ENCODE measurements around the gene TBCB. TPM values are rescaled to one million over a fixed set of nuclear protein-coding genes. Genes with fewer than 3 reads are reported as not detected.

Gene TBCB
- total RNA-seq, 2 donors from 2014 or later: 119 to 212 TPM

DNA sequence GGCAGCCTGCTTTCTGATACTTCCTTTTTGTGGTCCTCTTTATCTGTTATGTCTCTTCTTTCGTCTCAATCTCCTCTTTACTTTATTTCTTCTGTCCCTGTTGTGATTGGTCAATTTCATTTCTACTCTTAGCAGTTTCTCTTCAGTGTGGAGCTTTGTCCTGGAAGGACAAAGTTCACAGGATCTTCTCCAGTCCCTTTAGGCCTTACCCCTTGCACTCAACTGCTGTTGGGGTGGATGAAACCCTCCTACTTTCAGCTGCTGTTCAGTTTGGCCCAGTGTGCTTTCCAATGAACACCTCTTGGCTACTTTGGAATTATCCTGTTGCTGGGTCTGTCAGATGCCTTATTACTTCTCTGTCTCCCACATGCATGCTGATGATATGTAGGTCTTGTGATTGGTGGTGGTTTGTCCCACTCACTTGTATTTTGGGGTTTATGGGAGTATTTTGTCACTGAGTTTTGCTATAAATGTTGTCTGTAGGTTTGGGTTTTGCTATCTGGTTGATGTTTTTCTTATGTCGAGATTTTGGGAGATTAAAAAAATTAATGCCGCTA, 35.8 kb upstream of the TBCB start:
- no peaks in the 10 kb centered on the region for H3K4me1 ChIP-seq (replicated peaks)
- 98% methylated on average over 3 of the region's 3 CpGs for WGBS
- no peaks in the 10 kb centered on the region for H3K36me3 ChIP-seq

GRCh38 chr19:36081385-36081784, 33.9 kb upstream of the TBCB start:
- TF ChIP-seq, protein P1, sequence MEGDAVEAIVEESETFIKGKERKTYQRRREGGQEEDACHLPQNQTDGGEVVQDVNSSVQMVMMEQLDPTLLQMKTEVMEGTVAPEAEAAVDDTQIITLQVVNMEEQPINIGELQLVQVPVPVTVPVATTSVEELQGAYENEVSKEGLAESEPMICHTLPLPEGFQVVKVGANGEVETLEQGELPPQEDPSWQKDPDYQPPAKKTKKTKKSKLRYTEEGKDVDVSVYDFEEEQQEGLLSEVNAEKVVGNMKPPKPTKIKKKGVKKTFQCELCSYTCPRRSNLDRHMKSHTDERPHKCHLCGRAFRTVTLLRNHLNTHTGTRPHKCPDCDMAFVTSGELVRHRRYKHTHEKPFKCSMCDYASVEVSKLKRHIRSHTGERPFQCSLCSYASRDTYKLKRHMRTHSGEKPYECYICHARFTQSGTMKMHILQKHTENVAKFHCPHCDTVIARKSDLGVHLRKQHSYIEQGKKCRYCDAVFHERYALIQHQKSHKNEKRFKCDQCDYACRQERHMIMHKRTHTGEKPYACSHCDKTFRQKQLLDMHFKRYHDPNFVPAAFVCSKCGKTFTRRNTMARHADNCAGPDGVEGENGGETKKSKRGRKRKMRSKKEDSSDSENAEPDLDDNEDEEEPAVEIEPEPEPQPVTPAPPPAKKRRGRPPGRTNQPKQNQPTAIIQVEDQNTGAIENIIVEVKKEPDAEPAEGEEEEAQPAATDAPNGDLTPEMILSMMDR (IDR thresholded peaks at IDR 0.05): no peak
- TF ChIP-seq POLR2A (IDR thresholded peaks at IDR 0.05) (no peak), POLR2AphosphoS5 (IDR thresholded peaks at IDR 0.05) (no peak)
- intact Hi-C loops (cut with DNase I): no loop called here
- no peak overlapping the region for H3K27ac ChIP-seq
- H3K27me3 ChIP-seq (replicated peaks; ENCODE audit: insufficient read depth): no peaks in the 10 kb centered on the region
- H3K36me3 ChIP-seq: no peaks in the 10 kb centered on the region
- no peaks in the 10 kb centered on the region for H3K9me3 ChIP-seq
- H3K4me1 ChIP-seq (replicated peaks): no peaks in the 10 kb centered on the region
- H3K4me3 ChIP-seq: no peak overlapping the region
- no peak for DNase-seq (ENCODE audit: low spot score)
- 56% methylated on average over 3 of the region's 3 CpGs for WGBS

More for the DNA sequence above, 35.8 kb upstream of the TBCB start:
- Histone ChIP-seq H3K27ac (no peak overlapping the region), H3K27me3 (replicated peaks; ENCODE audit: insufficient read depth) (no peaks in the 10 kb centered on the region), H3K4me3 (no peak overlapping the region), H3K9me3 (no peaks in the 10 kb centered on the region)
- DNase-seq (ENCODE audit: low spot score): no peak
- TF ChIP-seq, protein P1 (IDR thresholded peaks at IDR 0.05): no peak
- TF ChIP-seq POLR2A (IDR thresholded peaks at IDR 0.05) (no peak), POLR2AphosphoS5 (IDR thresholded peaks at IDR 0.05) (no peak)
- intact Hi-C loops (cut with DNase I): no loop called here

DNA sequence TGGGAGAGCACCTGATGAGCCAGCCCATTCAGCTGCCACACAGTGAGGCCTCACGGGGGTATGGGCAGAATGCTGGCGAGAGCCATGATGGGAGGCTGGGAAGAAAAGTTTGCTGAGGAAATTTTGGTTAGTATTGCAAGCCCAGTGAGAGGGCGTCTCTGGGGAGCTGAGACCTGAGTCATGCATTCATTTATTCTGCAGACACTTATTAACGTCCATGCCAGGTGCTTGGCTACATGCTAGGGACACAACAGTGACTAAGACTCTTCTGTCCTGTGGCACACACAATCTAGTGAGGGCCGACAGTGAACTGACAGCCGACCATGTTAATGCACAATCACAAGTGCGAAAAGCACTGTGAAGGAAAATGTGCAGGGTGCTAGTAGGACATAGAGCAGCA, 33.4 kb upstream of the TBCB start:
- intact Hi-C loops (cut with DNase I): no loop called here
- Histone ChIP-seq H3K27me3 (replicated peaks; ENCODE audit: insufficient read depth) (no peaks in the 10 kb centered on the region), H3K9me3 (no peaks in the 10 kb centered on the region), H3K27ac (no peak overlapping the region), H3K4me1 (replicated peaks) (no peaks in the 10 kb centered on the region), H3K36me3 (no peaks in the 10 kb centered on the region), H3K4me3 (no peak overlapping the region)
- TF ChIP-seq POLR2A (IDR thresholded peaks at IDR 0.05) (no peak), POLR2AphosphoS5 (IDR thresholded peaks at IDR 0.05) (no peak)
- TF ChIP-seq, protein P1 (IDR thresholded peaks at IDR 0.05): no peak
- DNase-seq (ENCODE audit: low spot score): no peak
- 94% methylated on average over 7 of the region's 7 CpGs for WGBS

- no peak for TF ChIP-seq POLR2AphosphoS5 (IDR thresholded peaks at IDR 0.05)
- no peak for TF ChIP-seq POLR2A (IDR thresholded peaks at IDR 0.05)
- TF ChIP-seq, protein P1 (IDR thresholded peaks at IDR 0.05): no peak
- Histone ChIP-seq H3K27me3 (replicated peaks; ENCODE audit: insufficient read depth) (no peaks in the 10 kb centered on the region), H3K36me3 (no peaks in the 10 kb centered on the region), H3K27ac (no peak overlapping the region), H3K4me3 (no peak overlapping the region), H3K9me3 (no peaks in the 10 kb centered on the region), H3K4me1 (replicated peaks) (no peaks in the 10 kb centered on the region)
- intact Hi-C loops (cut with DNase I): no loop called here
- 93% methylated on average over 13 of the region's 13 CpGs for WGBS
- no peak for DNase-seq (ENCODE audit: low spot score)
Observed at GRCh38 chr19:36082916-36083315, 32.4 kb upstream of the TBCB start.

- Histone ChIP-seq H3K9me3 (no peaks in the 10 kb centered on the region), H3K36me3 (no peaks in the 10 kb centered on the region), H3K4me1 (replicated peaks) (no peaks in the 10 kb centered on the region), H3K4me3 (no peak overlapping the region), H3K27ac (no peak overlapping the region), H3K27me3 (replicated peaks; ENCODE audit: insufficient read depth) (no peaks in the 10 kb centered on the region)
- DNase-seq (ENCODE audit: low spot score): no peak
- intact Hi-C loops (cut with DNase I): no loop called here
- TF ChIP-seq POLR2AphosphoS5 (IDR thresholded peaks at IDR 0.05) (no peak), POLR2A (IDR thresholded peaks at IDR 0.05) (no peak)
- TF ChIP-seq, protein P1 (IDR thresholded peaks at IDR 0.05): no peak
- whole genome bisulfite sequencing: 92% methylated on average over 12 of the region's 12 CpGs
Observed at GRCh38 chr19:36084231-36085009, 30.8 kb upstream of the TBCB start.
